Globus pallidus (tissue), 1 donor: ENCODE data around the gene KIFC3.
"Not testable (repeated sequence)": the region's sequence is repeated elsewhere in the genome, so short reads cannot be mapped to it uniquely, and the experiment has no call there.

Source experiments
- DNase-seq: peaks from one replicate; pipeline ENCODE4 v3.0.0-alpha.2; 2015; ENCODE audit warnings: low spot score

Gene KIFC3

GRCh38 chr16:57722651-57723050 lies 79.6 kb downstream of the KIFC3 start:
- DNase-seq = no peak

DNA sequence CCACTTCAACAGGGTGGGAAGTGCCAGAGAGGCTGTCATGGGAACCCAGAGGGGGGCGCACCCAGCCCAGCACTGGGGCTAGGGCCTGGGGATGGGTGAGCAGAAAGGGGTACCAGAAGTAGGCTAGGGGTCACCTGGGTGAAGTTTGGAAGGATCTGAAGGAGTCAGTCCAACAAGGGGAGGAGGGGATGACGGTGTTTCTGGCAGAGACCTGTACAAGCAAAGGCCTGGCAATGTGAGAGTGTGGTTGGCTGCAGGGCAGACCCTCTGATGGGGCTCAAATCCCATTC lies 80.1 kb downstream of the KIFC3 start:
- no peak for DNase-seq

DNA sequence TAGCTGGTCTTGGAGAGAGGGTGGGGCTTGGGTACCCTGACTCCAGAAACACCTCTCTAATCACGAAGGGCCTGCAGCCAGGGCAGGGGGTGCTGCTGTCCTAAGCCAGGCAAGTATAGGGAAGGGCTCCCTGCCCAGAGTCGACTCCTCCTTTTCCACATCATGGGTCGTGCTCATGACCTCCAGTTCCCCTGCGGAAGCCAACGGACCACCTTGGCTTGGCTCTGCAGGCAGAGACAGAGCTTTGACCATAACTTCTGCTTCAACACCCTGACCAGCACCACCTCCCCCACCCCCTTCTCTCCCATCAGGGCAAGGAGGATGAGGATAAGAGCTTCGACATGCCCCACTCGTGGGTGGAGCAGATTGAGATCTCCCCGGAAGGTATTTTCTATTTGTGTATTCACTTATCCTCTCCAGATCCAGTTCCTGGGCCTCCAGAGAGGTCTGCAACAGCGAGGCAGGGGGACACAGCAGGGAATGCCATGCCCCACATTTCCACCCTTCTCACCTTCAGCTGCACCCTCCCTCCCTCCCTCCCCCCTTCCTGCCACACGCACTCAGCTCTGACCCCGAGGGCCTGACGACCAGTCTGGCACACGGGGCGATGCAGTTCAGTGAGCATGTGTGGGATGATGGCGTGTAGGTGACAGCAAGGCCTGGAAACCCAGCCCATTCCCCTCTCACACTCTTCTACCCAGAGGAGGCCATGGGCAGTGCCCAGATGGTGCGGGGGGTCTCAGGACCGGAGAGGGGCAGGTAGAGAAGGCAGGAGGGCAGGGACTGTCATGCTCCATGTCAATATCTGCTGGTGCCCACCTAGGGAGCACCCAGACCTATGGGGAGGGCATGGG lies 80.7 kb downstream of the KIFC3 start:
- no peak for DNase-seq

GRCh38 chr16:57720142-57720575 lies 82.1 kb downstream of the KIFC3 start:
- DNase-seq = peak; percentile 47

- no peak for DNase-seq
Observed at GRCh38 chr16:57714047-57714446, 88.2 kb downstream of the KIFC3 start.

- no peak for DNase-seq
Observed at GRCh38 chr16:57713596-57713995, 88.7 kb downstream of the KIFC3 start.

- DNase-seq = not testable (repeated sequence)
Observed at GRCh38 chr16:57712569-57712968, 89.7 kb downstream of the KIFC3 start.

DNA sequence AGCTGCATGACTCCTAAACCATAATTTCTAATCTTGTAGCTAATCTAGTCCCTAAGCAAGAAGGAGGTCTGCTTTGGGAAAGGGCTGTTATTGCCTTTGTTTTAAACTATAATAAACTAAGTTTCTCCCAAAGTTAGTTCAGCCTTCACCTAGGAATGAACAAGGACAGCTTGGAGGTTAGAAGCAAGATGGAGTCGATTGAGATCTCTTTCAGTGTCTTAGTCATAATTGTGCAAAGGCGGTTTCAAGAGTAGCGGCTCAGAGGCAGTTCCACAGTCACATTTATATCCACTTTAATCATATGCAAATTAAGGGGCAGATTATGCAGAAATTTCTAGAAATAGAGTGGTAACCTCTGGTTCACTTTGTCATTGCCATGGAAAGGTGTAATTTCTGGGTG lies 90.3 kb downstream of the KIFC3 start:
- no peak for DNase-seq

- DNase-seq = no peak
Observed at GRCh38 chr16:57711346-57711745, 90.9 kb downstream of the KIFC3 start.

DNA sequence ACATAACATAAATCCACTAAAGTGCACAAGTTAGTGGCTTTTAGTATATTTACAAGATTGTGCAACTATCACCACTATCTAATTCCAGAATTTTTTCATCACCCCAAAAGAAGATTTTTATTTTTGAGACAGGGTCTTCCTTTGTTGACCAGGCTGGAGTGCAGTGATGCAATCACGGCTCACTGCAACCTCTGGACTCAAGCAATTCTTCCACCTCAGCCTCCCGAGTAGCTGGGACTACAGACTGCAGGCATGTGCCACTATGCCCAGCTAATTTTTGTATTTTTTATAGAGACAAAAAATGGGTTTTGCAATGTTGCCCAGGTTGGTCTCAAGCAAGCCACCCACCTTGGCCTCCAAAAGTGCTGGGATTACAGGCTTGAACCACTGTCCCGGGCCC lies 92.6 kb downstream of the KIFC3 start:
- no peak for DNase-seq
